ENCODE measurements around the gene PPFIA1. TPM values are rescaled to one million over a fixed set of nuclear protein-coding genes. Genes with fewer than 3 reads are reported as not detected.

The PPFIA1 gene
- total RNA-seq, 1 experiment from 2014 or later: 113 TPM

GRCh38 chr11:70409871-70410270 is 139.4 kb downstream of the PPFIA1 start:
- POLR2A ChIA-PET (ENCODE audit: low non-redundant PET): no interaction called here
- no peak overlapping the region for H3K4me3 ChIP-seq (ENCODE audit: low read depth, low read length, poor library complexity, severe bottlenecking)
- DNase-seq (ENCODE audit: low spot score): no peak
- CTCF ChIA-PET: no interaction called here
- H3K27ac ChIP-seq (ENCODE audit: low read depth, low read length, poor library complexity, severe bottlenecking): no peak overlapping the region
- no TSS peak for BruUV-seq (replicated peaks)
- H3K9me3 ChIP-seq (ENCODE audit: low read depth, low read length, poor library complexity, severe bottlenecking): no peaks in the 10 kb centered on the region
- intact Hi-C loops (cut with micrococcal nuclease; ENCODE audit: unreplicated experiment): no loop called here
- TF ChIP-seq CTCF (conservative IDR thresholded peaks at IDR 0.05; ENCODE audit: low read depth, low read length) (no peak), EZH2 (IDR thresholded peaks at IDR 0.05; ENCODE audit: borderline replicate concordance, low read depth, low read length, poor library complexity, severe bottlenecking) (no peak)
- H3K4me1 ChIP-seq (ENCODE audit: insufficient read depth, low read length, poor library complexity, severe bottlenecking): no peaks in the 10 kb centered on the region
- H3K27me3 ChIP-seq (replicated peaks; ENCODE audit: insufficient read depth, low read depth, low read length, poor library complexity): no peaks in the 10 kb centered on the region
- peaks cover 95% of the 10 kb centered on the region for H3K36me3 ChIP-seq (ENCODE audit: insufficient read depth, low read length, poor library complexity, severe bottlenecking)

GRCh38 chr11:70410276-70411205 is 140.1 kb downstream of the PPFIA1 start:
- intact Hi-C loops (cut with micrococcal nuclease; ENCODE audit: unreplicated experiment): no loop called here
- TF ChIP-seq EZH2 (IDR thresholded peaks at IDR 0.05; ENCODE audit: borderline replicate concordance, low read depth, low read length, poor library complexity, severe bottlenecking) (no peak), CTCF (conservative IDR thresholded peaks at IDR 0.05; ENCODE audit: low read depth, low read length) (no peak)
- H3K4me3 ChIP-seq (ENCODE audit: low read depth, low read length, poor library complexity, severe bottlenecking): no peak overlapping the region
- no peaks in the 10 kb centered on the region for H3K4me1 ChIP-seq (ENCODE audit: insufficient read depth, low read length, poor library complexity, severe bottlenecking)
- no peak for DNase-seq (ENCODE audit: low spot score)
- H3K27me3 ChIP-seq (replicated peaks; ENCODE audit: insufficient read depth, low read depth, low read length, poor library complexity): no peaks in the 10 kb centered on the region
- no peaks in the 10 kb centered on the region for H3K9me3 ChIP-seq (ENCODE audit: low read depth, low read length, poor library complexity, severe bottlenecking)
- no TSS peak for BruUV-seq (replicated peaks)
- peaks cover 97% of the 10 kb centered on the region for H3K36me3 ChIP-seq (ENCODE audit: insufficient read depth, low read length, poor library complexity, severe bottlenecking)
- no peak overlapping the region for H3K27ac ChIP-seq (ENCODE audit: low read depth, low read length, poor library complexity, severe bottlenecking)
- ChIA-PET CTCF (no interaction called here), POLR2A (ENCODE audit: low non-redundant PET) (no interaction called here)

- CTCF ChIA-PET: no interaction called here
- intact Hi-C loops (cut with micrococcal nuclease; ENCODE audit: unreplicated experiment): no loop called here
- peaks cover 96% of the 10 kb centered on the region for H3K36me3 ChIP-seq (ENCODE audit: insufficient read depth, low read length, poor library complexity, severe bottlenecking)
Observed at GRCh38 chr11:70411713-70412452, 141.4 kb downstream of the PPFIA1 start.

More at GRCh38 chr11:70411713-70412452, 141.4 kb downstream of the PPFIA1 start:
- POLR2A ChIA-PET (ENCODE audit: low non-redundant PET): no interaction called here
- H3K4me1 ChIP-seq (ENCODE audit: insufficient read depth, low read length, poor library complexity, severe bottlenecking): no peaks in the 10 kb centered on the region
- DNase-seq (ENCODE audit: low spot score): no peak
- H3K27ac ChIP-seq (ENCODE audit: low read depth, low read length, poor library complexity, severe bottlenecking): no peak overlapping the region
- TF ChIP-seq CTCF (conservative IDR thresholded peaks at IDR 0.05; ENCODE audit: low read depth, low read length): no peak
- TF ChIP-seq EZH2 (IDR thresholded peaks at IDR 0.05; ENCODE audit: borderline replicate concordance, low read depth, low read length, poor library complexity, severe bottlenecking): no peak
- no TSS peak for BruUV-seq (replicated peaks)
- H3K4me3 ChIP-seq (ENCODE audit: low read depth, low read length, poor library complexity, severe bottlenecking): no peak overlapping the region
- no peaks in the 10 kb centered on the region for H3K9me3 ChIP-seq (ENCODE audit: low read depth, low read length, poor library complexity, severe bottlenecking)
- H3K27me3 ChIP-seq (replicated peaks; ENCODE audit: insufficient read depth, low read depth, low read length, poor library complexity): no peaks in the 10 kb centered on the region

All from A673 (cell line).